HAP-1 (cell line): ENCODE results near the gene OR8B8.
"Not testable (repeated sequence)": the region's sequence is repeated elsewhere in the genome, so short reads cannot be mapped to it uniquely, and the experiment has no call there.

Source experiments
- DNase-seq, 2 experiments: peaks; one replicate each; pipeline ENCODE4 v3.0.0-alpha.2; 2016 to 2020; ENCODE audit warnings: low spot score in 2 of 2
- H3K27me3 ChIP-seq: fragments of 250-450 bp; sonication (Bioruptor Pico); 2 replicates; pipeline ENCODE4 v1.5.1; 2020; ENCODE audit warnings: low read depth, mild to moderate bottlenecking, moderate library complexity
- H3K36me3 ChIP-seq: fragments of 250-450 bp; sonication (Bioruptor Pico); replicated peaks from 2 replicates; pipeline ENCODE4 v1.5.1; 2020; ENCODE audit warnings: mild to moderate bottlenecking
- H3K4me1 ChIP-seq: fragments of 250-450 bp; sonication (Bioruptor Pico); 2 replicates; pipeline ENCODE4 v1.5.1; 2020; ENCODE audit warnings: mild to moderate bottlenecking
- H3K4me3 ChIP-seq: fragments of 250-450 bp; sonication (Bioruptor Pico); 2 replicates; pipeline ENCODE4 v1.5.1; 2020; ENCODE audit warnings: mild to moderate bottlenecking, moderate library complexity
- H3K9me3 ChIP-seq: fragments of 250-450 bp; sonication (Bioruptor Pico); 2 replicates; pipeline ENCODE4 v1.5.1; 2020; ENCODE audit warnings: mild to moderate bottlenecking, moderate library complexity
- in situ Hi-C: fragments of 300-500 bp; cut with MboI; formaldehyde crosslinking; loops from 3 replicates; pipeline ENCODE4 v1.14.3; 2020; ENCODE audit warnings: low sequenced_read_pairs, inconsistent platforms, mixed read lengths

OR8B8 gene

GRCh38 chr11:124463990-124464389, 18.5 kb upstream of the OR8B8 start:
- in situ Hi-C loops: no loop called here
- H3K27me3 ChIP-seq: no peaks in the 10 kb centered on the region; the same call in 1 of the 2 replicates

GRCh38 chr11:124463324-124463723, 17.8 kb upstream of the OR8B8 start:
- in situ Hi-C loops: no loop called here

More at GRCh38 chr11:124463990-124464389, 18.5 kb upstream of the OR8B8 start:
- H3K4me3 ChIP-seq: no peak overlapping the region
- H3K36me3 ChIP-seq: no peaks in the 10 kb centered on the region
- H3K9me3 ChIP-seq: no peaks in the 10 kb centered on the region
- no peak for DNase-seq
- no peaks in the 10 kb centered on the region for H3K4me1 ChIP-seq

GRCh38 chr11:124460459-124460858, 15.0 kb upstream of the OR8B8 start:
- Histone ChIP-seq H3K4me1 (no peaks in the 10 kb centered on the region), H3K36me3 (no peaks in the 10 kb centered on the region), H3K9me3 (no peaks in the 10 kb centered on the region), H3K4me3 (no peak overlapping the region), H3K27me3 (no peaks in the 10 kb centered on the region)
- DNase-seq: no peak
- in situ Hi-C loops: no loop called here

More at GRCh38 chr11:124463324-124463723, 17.8 kb upstream of the OR8B8 start:
- Histone ChIP-seq H3K9me3 (no peaks in the 10 kb centered on the region), H3K36me3 (no peaks in the 10 kb centered on the region), H3K27me3 (no peaks in the 10 kb centered on the region; the same call in 1 of the 2 replicates), H3K4me3 (no peak overlapping the region), H3K4me1 (no peaks in the 10 kb centered on the region)
- no peak for DNase-seq

GRCh38 chr11:124459379-124459778, 13.9 kb upstream of the OR8B8 start:
- in situ Hi-C loops, DNase-seq, H3K27me3 ChIP-seq, H3K9me3 ChIP-seq, H3K4me1 ChIP-seq, H3K4me3 ChIP-seq, H3K36me3 ChIP-seq: not testable (repeated sequence)

GRCh38 chr11:124454552-124454951, 9.1 kb upstream of the OR8B8 start:
- in situ Hi-C loops: no loop called here
- H3K4me1 ChIP-seq: no peaks in the 10 kb centered on the region
- H3K36me3 ChIP-seq: no peaks in the 10 kb centered on the region
- no peaks in the 10 kb centered on the region for H3K9me3 ChIP-seq
- 0 out of 2 replicates have a peak, but pooled peaks cover 4% of the 10 kb centered on the region for H3K27me3 ChIP-seq
- DNase-seq: no peak
- H3K4me3 ChIP-seq: no peak overlapping the region

- Histone ChIP-seq H3K27me3 (no peaks in the 10 kb centered on the region), H3K4me1 (no peaks in the 10 kb centered on the region), H3K4me3 (no peak overlapping the region), H3K36me3 (no peaks in the 10 kb centered on the region), H3K9me3 (no peaks in the 10 kb centered on the region)
- no peak for DNase-seq
- in situ Hi-C loops: no loop called here
Observed at GRCh38 chr11:124446916-124447315, 1.4 kb upstream of the OR8B8 start.

GRCh38 chr11:124442847-124443246, 2.6 kb downstream of the OR8B8 start:
- H3K27me3 ChIP-seq: no peaks in the 10 kb centered on the region
- H3K9me3 ChIP-seq: no peaks in the 10 kb centered on the region
- no peaks in the 10 kb centered on the region for H3K36me3 ChIP-seq
- no peak for DNase-seq
- no peak overlapping the region for H3K4me3 ChIP-seq
- in situ Hi-C loops: no loop called here
- no peaks in the 10 kb centered on the region for H3K4me1 ChIP-seq

GRCh38 chr11:124442442-124442841, 3.1 kb downstream of the OR8B8 start:
- H3K4me3 ChIP-seq: no peak overlapping the region
- in situ Hi-C loops: no loop called here
- no peaks in the 10 kb centered on the region for H3K9me3 ChIP-seq
- no peaks in the 10 kb centered on the region for H3K27me3 ChIP-seq
- no peaks in the 10 kb centered on the region for H3K4me1 ChIP-seq
- no peak for DNase-seq
- no peaks in the 10 kb centered on the region for H3K36me3 ChIP-seq

GRCh38 chr11:124441519-124441918, 4.0 kb downstream of the OR8B8 start:
- Histone ChIP-seq H3K9me3 (no peaks in the 10 kb centered on the region), H3K36me3 (no peaks in the 10 kb centered on the region), H3K27me3 (peaks cover 3% of the 10 kb centered on the region), H3K4me3 (no peak overlapping the region), H3K4me1 (no peaks in the 10 kb centered on the region)
- DNase-seq: no peak
- in situ Hi-C loops: no loop called here

GRCh38 chr11:124441081-124441480, 4.4 kb downstream of the OR8B8 start:
- in situ Hi-C loops: no loop called here
- no peak for DNase-seq
- no peaks in the 10 kb centered on the region for H3K36me3 ChIP-seq
- no peaks in the 10 kb centered on the region for H3K4me1 ChIP-seq
- H3K9me3 ChIP-seq: no peaks in the 10 kb centered on the region
- H3K27me3 ChIP-seq: peaks cover 5% of the 10 kb centered on the region
- no peak overlapping the region for H3K4me3 ChIP-seq

GRCh38 chr11:124440608-124441007, 4.9 kb downstream of the OR8B8 start:
- no peak overlapping the region for H3K4me3 ChIP-seq
- no peak for DNase-seq
- in situ Hi-C loops: no loop called here
- H3K4me1 ChIP-seq: no peaks in the 10 kb centered on the region
- no peaks in the 10 kb centered on the region for H3K36me3 ChIP-seq
- H3K27me3 ChIP-seq: peaks cover 6% of the 10 kb centered on the region
- H3K9me3 ChIP-seq: no peaks in the 10 kb centered on the region

- no peak for DNase-seq
- Histone ChIP-seq H3K4me1 (no peaks in the 10 kb centered on the region), H3K27me3 (peaks cover 10% of the 10 kb centered on the region), H3K4me3 (no peak overlapping the region), H3K9me3 (no peaks in the 10 kb centered on the region), H3K36me3 (no peaks in the 10 kb centered on the region)
- in situ Hi-C loops: no loop called here
Observed at GRCh38 chr11:124434699-124435098, 10.8 kb downstream of the OR8B8 start.

- in situ Hi-C loops: no loop called here
- no peak overlapping the region for H3K4me3 ChIP-seq
- no peaks in the 10 kb centered on the region for H3K4me1 ChIP-seq
- no peaks in the 10 kb centered on the region for H3K36me3 ChIP-seq
- DNase-seq: no peak
- H3K9me3 ChIP-seq: no peaks in the 10 kb centered on the region
- H3K27me3 ChIP-seq: no peaks in the 10 kb centered on the region
Observed at GRCh38 chr11:124429599-124429998, 15.9 kb downstream of the OR8B8 start.

GRCh38 chr11:124424384-124424921, 21.0 kb downstream of the OR8B8 start, which contains the start of gene OR8B4:
Gene OR8B4 (minus strand): TSS chr11:124424871. CDS start chr11:124424871, 0 bp downstream.
- in situ Hi-C loops: loop anchor here (25.0 kb wide), 2 partner anchors 163 to 438 kb away; partner anchors contain the start of gene ROBO3
- no peaks in the 10 kb centered on the region for H3K4me1 ChIP-seq

GRCh38 chr11:124421043-124421442, 24.5 kb downstream of the OR8B8 start:
- Histone ChIP-seq H3K4me1 (no peaks in the 10 kb centered on the region), H3K9me3 (no peaks in the 10 kb centered on the region), H3K36me3 (no peaks in the 10 kb centered on the region), H3K4me3 (no peak overlapping the region), H3K27me3 (0 out of 2 replicates have a peak, but pooled peaks cover under 1% of the 10 kb centered on the region)
- in situ Hi-C loops: loop anchor here (25.0 kb wide), 2 partner anchors 166 to 441 kb away; partner anchors contain the start of gene ROBO3
- no peak for DNase-seq

More at GRCh38 chr11:124424384-124424921, 21.0 kb downstream of the OR8B8 start, which contains the start of gene OR8B4:
- Histone ChIP-seq H3K36me3 (no peaks in the 10 kb centered on the region), H3K9me3 (no peaks in the 10 kb centered on the region), H3K27me3 (no peaks in the 10 kb centered on the region), H3K4me3 (no peak within 1 kb of the TSS)
- no peak for DNase-seq
